Brain microvascular endothelial cell (primary cell): ENCODE data around the gene MAST2.

Experiments used
- DNase-seq: peaks from one replicate; pipeline ENCODE4 v3.0.0-alpha.2; 2020
- H3K27ac ChIP-seq: fragments of 250-450 bp; sonication (Bioruptor Pico); 2 replicates; pipeline ENCODE4 v1.5.1; 2020; ENCODE audit warnings: mild to moderate bottlenecking, moderate library complexity
- H3K27me3 ChIP-seq: fragments of 250-450 bp; sonication (Bioruptor Pico); replicated peaks from 2 replicates; pipeline ENCODE4 v1.5.1; 2020; ENCODE audit warnings: mild to moderate bottlenecking
- H3K36me3 ChIP-seq: fragments of 250-450 bp; sonication (Bioruptor Pico); replicated peaks from 2 replicates; pipeline ENCODE4 v1.5.1; 2020; ENCODE audit warnings: mild to moderate bottlenecking
- H3K4me3 ChIP-seq: 2 replicates; pipeline ENCODE4 v1.5.1; 2011; ENCODE audit warnings: low read depth, mild to moderate bottlenecking, control low read depth, low read length, moderate library complexity
- CTCF ChIP-seq: IDR thresholded peaks from 2 replicates; pipeline ENCODE4 v1.5.1; 2011; ENCODE audit warnings: low read depth, mild to moderate bottlenecking, moderate library complexity, low read length, control low read depth, inconsistent platforms; ENCODE audit errors: missing control alignments
- in situ Hi-C: cut with HindIII; loops from 2 replicates; pipeline ENCODE4 v1.10.0; 2017; ENCODE audit warnings: low sequenced_read_pairs, low pct_ligation_motif_present

MAST2 gene

DNA sequence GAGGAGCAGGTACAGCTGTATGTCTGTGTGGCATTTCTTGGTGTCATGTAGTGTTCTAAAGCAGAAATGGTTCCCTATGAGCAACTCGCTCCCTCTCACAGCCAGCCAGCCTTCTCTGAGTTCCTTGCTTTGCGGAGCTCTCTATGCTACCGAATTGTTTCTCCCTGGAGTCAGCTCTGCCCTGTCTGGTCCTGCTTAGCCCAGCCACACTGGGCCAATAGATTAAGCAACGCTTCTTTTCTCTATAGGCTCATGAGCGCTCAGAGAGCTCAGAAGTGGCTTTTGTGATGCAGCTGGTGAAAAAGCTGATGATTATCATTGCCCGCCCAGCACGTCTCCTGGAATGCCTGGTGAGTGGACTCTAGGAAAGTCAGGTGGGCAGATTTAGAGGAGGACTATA, 215.9 kb downstream of the MAST2 start:
- TF ChIP-seq CTCF, result no peak
- no peaks in the 10 kb centered on the region for H3K27me3 ChIP-seq
- no peak overlapping the region for H3K27ac ChIP-seq
- H3K36me3 ChIP-seq, result peaks cover 18% of the 10 kb centered on the region
- no peak for DNase-seq
- in situ Hi-C loops, result no loop called here
- no peak overlapping the region for H3K4me3 ChIP-seq

- H3K27ac ChIP-seq, result no peak overlapping the region
- H3K4me3 ChIP-seq, result no peak overlapping the region
- H3K36me3 ChIP-seq, result peaks cover 18% of the 10 kb centered on the region
- no peak for TF ChIP-seq CTCF
- H3K27me3 ChIP-seq, result no peaks in the 10 kb centered on the region
- no peak for DNase-seq
- in situ Hi-C loops, result no loop called here
These were observed 216.6 kb downstream of the MAST2 start for GRCh38 chr1:46020010-46020409.

DNA sequence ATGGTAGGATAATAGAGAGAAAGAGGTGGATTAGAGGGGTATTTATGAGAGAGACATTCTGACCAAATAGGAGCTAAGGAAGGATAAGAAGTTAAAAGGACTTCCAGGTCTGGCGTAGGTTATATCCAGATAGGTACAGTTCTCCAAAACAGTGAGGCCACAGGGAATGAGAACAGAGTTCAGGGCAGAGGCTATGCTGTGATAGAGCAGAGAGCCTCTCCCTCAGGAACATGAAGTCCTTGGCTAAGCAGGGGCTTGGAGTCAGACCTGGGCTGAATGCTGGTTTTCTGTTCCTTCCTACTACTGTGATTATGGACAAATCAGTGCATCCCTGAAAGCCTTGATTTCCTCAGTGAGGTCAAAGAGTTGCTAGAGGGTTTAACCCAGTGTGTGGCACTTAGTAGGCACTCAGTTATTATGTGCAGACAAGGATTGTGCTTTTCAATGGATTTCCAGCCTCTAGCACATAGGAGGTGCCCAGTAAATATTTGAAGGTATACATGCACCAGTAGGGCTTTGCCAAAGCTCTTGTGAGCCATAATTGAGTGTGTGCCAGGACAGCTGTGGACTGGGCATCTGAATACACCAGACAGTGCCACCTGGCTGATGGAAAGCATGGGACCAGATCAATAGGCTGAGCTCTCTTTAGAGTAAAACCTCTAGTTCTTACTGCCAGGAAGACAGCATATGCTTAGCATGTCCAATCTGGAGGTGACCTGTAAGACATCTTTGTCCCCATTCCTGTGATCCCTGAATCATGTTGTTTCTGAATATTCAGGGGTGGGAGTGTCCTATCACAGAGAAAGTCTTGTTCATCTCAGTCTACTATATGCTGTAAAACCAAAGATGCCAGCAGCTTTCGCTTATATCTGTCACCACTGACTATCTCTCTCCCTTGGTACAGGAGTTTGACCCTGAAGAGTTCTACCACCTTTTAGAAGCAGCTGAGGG, 217.9 kb downstream of the MAST2 start:
- H3K36me3 ChIP-seq, result peaks cover 18% of the 10 kb centered on the region
- DNase-seq, result no peak
- no peaks in the 10 kb centered on the region for H3K27me3 ChIP-seq
- no peak overlapping the region for H3K4me3 ChIP-seq
- no peak for TF ChIP-seq CTCF
- in situ Hi-C loops, result no loop called here
- H3K27ac ChIP-seq, result no peak overlapping the region

DNA sequence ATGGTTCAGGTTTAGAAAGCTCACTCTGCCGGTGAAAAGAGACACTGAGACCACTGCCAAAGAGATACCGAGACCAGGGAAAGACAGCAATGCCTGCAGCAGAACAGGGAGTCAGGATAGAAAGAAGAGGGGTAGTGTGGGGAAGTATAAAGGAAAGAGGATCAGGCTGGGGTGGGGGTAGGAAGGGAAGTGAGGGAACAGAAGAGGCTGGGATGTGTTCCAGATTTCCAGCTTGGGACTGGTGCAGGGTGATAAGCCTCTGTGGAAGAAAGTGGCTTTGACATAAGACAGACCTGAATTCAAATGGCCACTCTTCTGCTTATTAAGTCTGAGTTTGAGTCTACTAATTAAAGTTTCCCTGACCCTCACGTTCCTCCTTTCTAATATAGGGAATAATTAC, 223.1 kb downstream of the MAST2 start:
- no peak for TF ChIP-seq CTCF
- in situ Hi-C loops, result no loop called here
- H3K27ac ChIP-seq, result no peak overlapping the region
- DNase-seq, result no peak
- peaks cover 18% of the 10 kb centered on the region for H3K36me3 ChIP-seq
- no peak overlapping the region for H3K4me3 ChIP-seq
- H3K27me3 ChIP-seq, result no peaks in the 10 kb centered on the region

DNA sequence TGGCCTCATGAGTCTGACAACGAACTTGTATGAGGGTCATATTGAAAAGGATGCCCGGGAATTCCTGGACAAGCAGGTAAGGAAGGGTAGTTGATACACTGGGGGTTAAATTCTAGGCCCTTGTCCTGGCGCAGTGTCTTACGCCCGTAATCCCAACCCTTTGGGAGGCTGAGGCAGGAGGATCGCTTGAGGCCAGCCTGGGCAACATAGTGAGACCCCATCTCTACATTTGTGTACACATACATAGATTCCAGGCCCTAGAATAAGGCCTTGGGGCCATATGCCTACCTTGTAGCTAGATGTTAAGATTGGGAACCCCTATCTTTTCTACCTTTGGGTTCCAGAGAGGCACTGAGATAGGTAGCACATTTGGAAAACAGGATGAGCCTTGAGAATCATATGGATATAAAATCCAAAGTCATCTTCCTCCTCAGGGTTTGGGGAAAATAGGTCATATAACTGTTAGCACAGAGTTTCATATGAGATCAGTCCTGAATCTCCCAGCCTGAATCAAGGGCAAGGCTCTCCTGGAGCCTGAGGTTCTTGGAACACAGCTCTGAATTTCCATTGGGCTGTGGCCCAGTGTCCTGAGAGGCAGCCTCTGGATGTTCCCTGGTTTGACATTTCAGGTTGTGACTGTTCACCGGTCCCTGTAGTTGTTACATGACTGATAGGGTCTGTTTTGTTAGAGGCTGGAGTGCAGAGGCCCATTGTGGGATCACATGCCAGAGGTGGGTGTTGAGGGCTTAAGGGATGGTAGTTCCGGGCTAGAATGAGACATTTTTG, 224.6 kb downstream of the MAST2 start:
- no peak for TF ChIP-seq CTCF
- no peak overlapping the region for H3K4me3 ChIP-seq
- no peak overlapping the region for H3K27ac ChIP-seq
- no peak for DNase-seq
- in situ Hi-C loops, result no loop called here
- H3K27me3 ChIP-seq, result no peaks in the 10 kb centered on the region
- peaks cover 12% of the 10 kb centered on the region for H3K36me3 ChIP-seq
